Hepatocyte (in vitro differentiated cells): Measurements from ENCODE around the gene GON4L. TPM values are rescaled to one million over a fixed set of nuclear protein-coding genes. Genes with fewer than 3 reads are reported as not detected.

Source experiments
- DNase-seq: peaks from one replicate; pipeline ENCODE4 v3.0.0-alpha.2; 2016; ENCODE audit warnings: low spot score
- H2AFZ ChIP-seq: fragments of 200-600 bp; sonication (generic); 2 replicates; pipeline ENCODE4 v1.6.0; 2016; ENCODE audit warnings: antibody characterized with exemption, mild to moderate bottlenecking
- H3K27ac ChIP-seq: fragments of 200-600 bp; sonication (generic); 2 replicates; pipeline ENCODE4 v1.5.1; 2016; ENCODE audit warnings: mild to moderate bottlenecking
- H3K27me3 ChIP-seq: fragments of 200-600 bp; sonication (generic); 2 replicates; pipeline ENCODE4 v1.6.1; 2016
- H3K36me3 ChIP-seq: fragments of 200-600 bp; sonication (generic); replicated peaks from 2 replicates; pipeline ENCODE4 v1.5.1; 2016; ENCODE audit warnings: low read depth; ENCODE audit not compliant: insufficient read depth
- H3K4me1 ChIP-seq: fragments of 200-600 bp; sonication (generic); 2 replicates; pipeline ENCODE4 v1.5.1; 2016; ENCODE audit warnings: mild to moderate bottlenecking, moderate library complexity; ENCODE audit not compliant: insufficient read depth
- H3K4me2 ChIP-seq: fragments of 200-600 bp; sonication (generic); 2 replicates; pipeline ENCODE4 v1.6.0; 2016
- H3K4me3 ChIP-seq: fragments of 200-600 bp; sonication (generic); 2 replicates; pipeline ENCODE4 v1.5.1; 2016; ENCODE audit warnings: mild to moderate bottlenecking
- H3K79me2 ChIP-seq: fragments of 200-600 bp; sonication (generic); 2 replicates; pipeline ENCODE4 v1.6.0; 2017; ENCODE audit warnings: mild to moderate bottlenecking
- H3K9me2 ChIP-seq: fragments of 200-600 bp; sonication (generic); replicated peaks from 2 replicates; pipeline ENCODE4 v1.6.0; 2017; ENCODE audit warnings: mild to moderate bottlenecking; ENCODE audit not compliant: insufficient read depth
- H3K9me3 ChIP-seq: fragments of 200-600 bp; sonication (generic); 2 replicates; pipeline ENCODE4 v1.5.1; 2016; ENCODE audit warnings: low read depth, mild to moderate bottlenecking
- H4K20me1 ChIP-seq: fragments of 200-600 bp; sonication (generic); 2 replicates; pipeline ENCODE4 v1.6.0; 2016; ENCODE audit warnings: mild to moderate bottlenecking; ENCODE audit not compliant: insufficient read depth, poor library complexity, severe bottlenecking
- CTCF ChIP-seq: fragments of 200-600 bp; sonication (generic); IDR thresholded peaks from 2 replicates; pipeline ENCODE4 v1.5.1; 2016; ENCODE audit warnings: antibody characterized with exemption, mild to moderate bottlenecking; ENCODE audit not compliant: poor library complexity
- EZH2 ChIP-seq: fragments of 200-600 bp; sonication (generic); IDR thresholded peaks from 2 replicates; pipeline ENCODE4 v1.6.1; 2016; ENCODE audit warnings: antibody characterized with exemption, mild to moderate bottlenecking, borderline replicate concordance
- EZH2phosphoT487 ChIP-seq: fragments of 200-600 bp; sonication (generic); IDR thresholded peaks from one replicate; pipeline ENCODE4 v1.6.1; 2018; ENCODE audit warnings: antibody characterized with exemption, mild to moderate bottlenecking, low read depth, moderate library complexity; ENCODE audit not compliant: unreplicated experiment, severe bottlenecking
- WGBS: methylation state at CpG from one replicate; pipeline ENCODE4 v1.1.6; 2016; ENCODE audit warnings: low lambda C conversion rate; ENCODE audit errors: missing lambda C conversion rate; 5-methylcytosine and 5-hydroxymethylcytosine counted together
- polyA plus RNA-seq: library from polyadenylated mRNA; unstranded; fragments of >200 nt; fragmentation: Nextera tagmentation; extraction: Ambion mirVana; gene quantifications from 2 replicates; pipeline ENCODE4 v1.2.1, GENCODE V29; 2016
- total RNA-seq: library from RNA; depleted of rRNA; stranded (reverse); fragments of >200 nt; gene quantifications from 2 replicates; pipeline ENCODE4 v1.2.3, GENCODE V29; 2014

Gene GON4L
- total and polyA plus RNA-seq, 2 experiments from 2014 or later: 20.8 to 33.3 TPM

- H3K9me2 ChIP-seq: no peaks in the 10 kb centered on the region
- H3K4me3 ChIP-seq: no peak overlapping the region
- no peaks in the 10 kb centered on the region for H3K27me3 ChIP-seq
- TF ChIP-seq EZH2 (no peak), CTCF (no peak), EZH2phosphoT487 (no peak)
- H4K20me1 ChIP-seq: no peaks in the 10 kb centered on the region
- H3K27ac ChIP-seq: no peak overlapping the region
- no peaks in the 10 kb centered on the region for H3K36me3 ChIP-seq
- no peak overlapping the region for H3K4me2 ChIP-seq
- peak; percentile 19 for DNase-seq
- H3K79me2 ChIP-seq: no peaks in the 10 kb centered on the region
- no peaks in the 10 kb centered on the region for H3K9me3 ChIP-seq
- no peak overlapping the region for H2AFZ ChIP-seq
- 66% methylated on average over 6 of the region's 6 CpGs for WGBS
- H3K4me1 ChIP-seq: peaks cover 10% of the 10 kb centered on the region
These were observed 23.9 kb upstream of the GON4L start for GRCh38 chr1:155880950-155881349.

- no peak overlapping the region for H3K4me2 ChIP-seq
- no peaks in the 10 kb centered on the region for H3K9me2 ChIP-seq
- no peak overlapping the region for H3K4me3 ChIP-seq
- no peaks in the 10 kb centered on the region for H3K79me2 ChIP-seq
- no peaks in the 10 kb centered on the region for H3K9me3 ChIP-seq
- no peak for TF ChIP-seq CTCF
- TF ChIP-seq EZH2: no peak
- TF ChIP-seq EZH2phosphoT487: no peak
- peaks cover 10% of the 10 kb centered on the region for H3K4me1 ChIP-seq
- no peak for DNase-seq
- no peaks in the 10 kb centered on the region for H3K36me3 ChIP-seq
- whole genome bisulfite sequencing: 89% methylated on average over 2 of the region's 2 CpGs
- no peaks in the 10 kb centered on the region for H4K20me1 ChIP-seq
- H2AFZ ChIP-seq: no peak overlapping the region
- no peaks in the 10 kb centered on the region for H3K27me3 ChIP-seq
- H3K27ac ChIP-seq: no peak overlapping the region
These were observed 23.2 kb upstream of the GON4L start for GRCh38 chr1:155880251-155880650.

- Histone ChIP-seq H3K36me3 (no peaks in the 10 kb centered on the region), H3K79me2 (no peaks in the 10 kb centered on the region), H3K27me3 (no peaks in the 10 kb centered on the region), H4K20me1 (no peaks in the 10 kb centered on the region), H3K9me2 (no peaks in the 10 kb centered on the region), H3K27ac (no peak overlapping the region), H3K4me2 (no peak overlapping the region), H3K9me3 (no peaks in the 10 kb centered on the region), H3K4me1 (peaks cover 4% of the 10 kb centered on the region), H3K4me3 (no peak overlapping the region), H2AFZ (no peak overlapping the region)
- no peak for DNase-seq
- TF ChIP-seq EZH2 (no peak), EZH2phosphoT487 (no peak), CTCF (no peak)
- WGBS: 97% methylated on average over 2 of the region's 2 CpGs
These were observed 20.9 kb upstream of the GON4L start for GRCh38 chr1:155877945-155878344.

GRCh38 chr1:155873860-155874259 is 16.8 kb upstream of the GON4L start:
- Histone ChIP-seq H3K27ac (no peak overlapping the region), H3K9me2 (no peaks in the 10 kb centered on the region), H3K36me3 (no peaks in the 10 kb centered on the region), H2AFZ (no peak overlapping the region), H4K20me1 (no peaks in the 10 kb centered on the region), H3K4me2 (no peak overlapping the region), H3K4me1 (no peaks in the 10 kb centered on the region), H3K9me3 (no peaks in the 10 kb centered on the region), H3K27me3 (no peaks in the 10 kb centered on the region), H3K79me2 (no peaks in the 10 kb centered on the region), H3K4me3 (no peak overlapping the region)
- no peak for TF ChIP-seq CTCF
- no peak for TF ChIP-seq EZH2
- no peak for TF ChIP-seq EZH2phosphoT487
- DNase-seq: peak; percentile 34
- WGBS: 62% methylated on average over 9 of the region's 9 CpGs
